ES-I3 (cell line): Measurements from ENCODE around the gene ITGA11.

Source experiments
- H3K36me3 ChIP-seq: 2 replicates; pipeline ENCODE4 v1.6.1; 2013; ENCODE audit warnings: mild to moderate bottlenecking, low read length, control low read depth, moderate library complexity; ENCODE audit not compliant: insufficient read depth
- H3K4me1 ChIP-seq: 2 replicates; pipeline ENCODE4 v1.6.1; 2013; ENCODE audit warnings: mild to moderate bottlenecking, control low read depth, low read length; ENCODE audit not compliant: insufficient read depth
- H3K9ac ChIP-seq: 2 replicates; pipeline ENCODE4 v1.6.1; 2013; ENCODE audit warnings: low read depth, mild to moderate bottlenecking, low read length, moderate library complexity
- H3K9me3 ChIP-seq: 2 replicates; pipeline ENCODE4 v1.6.1; 2013; ENCODE audit warnings: mild to moderate bottlenecking, low read length, moderate library complexity; ENCODE audit not compliant: control insufficient read depth, insufficient read depth

Gene ITGA11

GRCh38 chr15:68292157-68292781, 139.7 kb downstream of the ITGA11 start:
- H3K36me3 ChIP-seq, result peaks cover 11% of the 10 kb centered on the region

DNA sequence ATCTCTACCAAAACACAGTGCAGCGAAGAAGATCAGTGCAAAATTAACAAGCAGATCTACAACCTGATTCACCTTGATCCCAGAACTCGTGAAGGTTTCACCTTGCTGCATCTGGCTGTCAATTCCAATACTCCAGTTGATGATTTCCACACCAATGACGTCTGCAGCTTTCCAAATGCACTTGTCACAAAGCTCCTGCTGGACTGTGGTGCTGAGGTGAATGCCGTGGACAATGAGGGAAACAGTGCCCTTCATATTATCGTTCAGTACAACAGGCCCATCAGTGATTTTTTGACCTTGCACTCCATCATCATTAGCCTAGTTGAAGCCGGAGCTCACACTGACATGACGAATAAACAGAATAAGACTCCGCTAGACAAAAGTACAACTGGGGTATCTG, 141.2 kb downstream of the ITGA11 start:
- no peak overlapping the region for H3K9ac ChIP-seq
- no peaks in the 10 kb centered on the region; the same call in 1 of the 2 replicates for H3K4me1 ChIP-seq
- H3K9me3 ChIP-seq, result no peaks in the 10 kb centered on the region
- peaks cover 11% of the 10 kb centered on the region for H3K36me3 ChIP-seq

More at GRCh38 chr15:68292157-68292781, 139.7 kb downstream of the ITGA11 start:
- H3K4me1 ChIP-seq, result no peaks in the 10 kb centered on the region; the same call in 1 of the 2 replicates
- no peaks in the 10 kb centered on the region for H3K9me3 ChIP-seq
- no peak overlapping the region for H3K9ac ChIP-seq

GRCh38 chr15:68289621-68290352, 142.2 kb downstream of the ITGA11 start:
- H3K9me3 ChIP-seq, result no peaks in the 10 kb centered on the region

DNA sequence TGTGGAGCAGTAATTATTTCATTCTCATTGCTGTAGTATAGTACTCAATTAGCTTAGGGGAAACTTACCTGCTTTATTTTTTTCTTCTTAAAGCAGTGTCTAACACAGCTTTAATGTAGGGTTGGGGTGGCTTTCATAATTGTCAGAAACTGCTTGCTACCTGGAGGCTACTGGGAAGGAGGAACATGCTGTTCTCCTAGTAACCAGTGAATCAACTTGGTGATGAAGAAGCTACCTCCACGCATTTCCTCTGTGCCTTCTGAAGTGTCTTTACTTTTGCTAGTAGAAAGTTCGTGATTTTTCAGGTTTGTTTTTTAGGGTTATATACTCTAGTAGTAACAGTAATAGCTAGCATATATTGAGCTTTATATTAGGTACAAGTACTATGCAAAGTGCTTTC, 142.9 kb downstream of the ITGA11 start:
- Histone ChIP-seq H3K9ac (no peak overlapping the region), H3K9me3 (no peaks in the 10 kb centered on the region), H3K4me1 (no peaks in the 10 kb centered on the region; the same call in 1 of the 2 replicates), H3K36me3 (peaks cover 15% of the 10 kb centered on the region)

More at GRCh38 chr15:68289621-68290352, 142.2 kb downstream of the ITGA11 start:
- Histone ChIP-seq H3K4me1 (no peaks in the 10 kb centered on the region; the same call in 1 of the 2 replicates), H3K9ac (no peak overlapping the region), H3K36me3 (peaks cover 14% of the 10 kb centered on the region)

DNA sequence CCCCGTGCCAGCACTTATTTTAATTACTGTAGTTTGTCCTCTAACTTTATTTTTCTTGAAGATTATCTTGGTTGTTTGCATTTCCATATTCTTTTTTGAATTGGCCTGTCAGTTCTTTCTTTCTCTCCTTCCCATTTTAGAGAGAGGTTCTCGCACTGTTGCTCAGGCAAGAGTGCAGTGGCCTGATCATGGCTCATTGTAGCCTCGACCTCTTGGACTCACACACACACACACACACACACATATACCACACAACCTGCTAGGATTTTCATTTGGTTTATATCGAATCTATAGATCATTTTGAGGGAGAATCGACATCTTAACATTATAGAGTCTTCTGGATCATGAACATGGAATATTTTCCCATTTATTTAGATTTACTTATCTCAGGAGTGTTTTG, 145.7 kb downstream of the ITGA11 start:
- Histone ChIP-seq H3K36me3 (peaks cover 15% of the 10 kb centered on the region), H3K9me3 (no peaks in the 10 kb centered on the region), H3K9ac (no peak overlapping the region), H3K4me1 (peaks cover 7% of the 10 kb centered on the region)

GRCh38 chr15:68285259-68285980, 146.5 kb downstream of the ITGA11 start:
- Histone ChIP-seq H3K36me3 (peaks cover 9% of the 10 kb centered on the region), H3K9ac (no peak overlapping the region), H3K4me1 (peaks cover 11% of the 10 kb centered on the region), H3K9me3 (no peaks in the 10 kb centered on the region)

DNA sequence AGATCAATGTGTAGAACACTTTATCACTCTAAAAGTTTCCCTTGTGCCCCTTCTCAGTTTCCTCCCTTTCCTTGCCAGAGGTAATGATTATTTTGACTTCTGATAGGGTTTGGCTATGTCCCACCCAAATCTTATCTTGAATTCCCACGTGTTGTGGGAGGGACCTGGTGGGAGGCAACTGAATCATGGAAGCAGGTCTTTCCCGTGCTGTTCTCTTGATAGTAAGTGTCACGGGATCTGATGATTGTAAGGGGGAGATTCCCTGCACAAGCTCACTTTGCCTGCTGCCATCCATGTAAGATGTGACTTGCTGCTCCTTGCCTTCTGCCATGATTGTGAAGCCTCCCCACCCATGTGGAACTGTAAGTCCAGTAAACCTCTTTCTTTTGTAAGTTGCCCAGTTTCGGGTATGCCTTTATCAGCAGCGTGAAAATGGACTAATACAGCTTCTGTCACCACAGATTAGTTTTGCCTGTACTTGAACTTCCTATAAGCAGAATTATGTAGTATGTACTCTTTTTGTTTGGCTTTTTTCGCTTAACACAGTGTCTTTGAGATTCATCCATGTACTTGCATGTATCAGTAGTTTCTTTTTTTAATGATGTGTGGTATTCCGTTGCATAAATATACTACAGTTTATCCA, 147.2 kb downstream of the ITGA11 start:
- H3K9ac ChIP-seq, result no peak overlapping the region
- H3K4me1 ChIP-seq, result peaks cover 11% of the 10 kb centered on the region
- peaks cover 9% of the 10 kb centered on the region for H3K36me3 ChIP-seq
- H3K9me3 ChIP-seq, result no peaks in the 10 kb centered on the region

- no peak overlapping the region for H3K9ac ChIP-seq
- H3K9me3 ChIP-seq, result no peaks in the 10 kb centered on the region
- 0 out of 2 replicates have a peak, but pooled peaks cover 4% of the 10 kb centered on the region for H3K36me3 ChIP-seq
- peaks cover 11% of the 10 kb centered on the region for H3K4me1 ChIP-seq
Observed at GRCh38 chr15:68283401-68283800, 148.6 kb downstream of the ITGA11 start.

DNA sequence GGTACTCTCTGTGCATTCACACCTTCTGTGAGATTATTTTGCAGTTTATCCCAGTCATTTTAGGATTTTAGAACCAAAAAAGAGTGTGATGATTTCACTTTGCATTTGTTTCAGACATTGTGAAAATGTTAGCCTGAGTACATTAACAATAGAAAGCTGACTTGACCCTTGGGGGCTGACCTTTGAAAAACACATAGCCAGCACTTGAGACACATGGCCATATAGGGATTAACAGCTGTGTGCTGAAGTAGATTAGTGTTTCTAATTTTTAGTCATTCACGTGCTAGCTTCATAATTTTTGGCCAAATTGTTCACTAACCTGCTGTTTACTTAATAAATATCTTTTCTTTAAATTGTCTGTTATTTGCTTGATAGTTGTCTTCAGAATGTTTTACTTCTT, 151.0 kb downstream of the ITGA11 start:
- Histone ChIP-seq H3K9ac (peak overlapping the region; percentile 27; the same call in 1 of the 2 replicates), H3K9me3 (no peaks in the 10 kb centered on the region), H3K4me1 (peaks cover 11% of the 10 kb centered on the region), H3K36me3 (0 out of 2 replicates have a peak, but pooled peaks cover 4% of the 10 kb centered on the region)

GRCh38 chr15:68279779-68280753, 151.9 kb downstream of the ITGA11 start:
- H3K9ac ChIP-seq, result peak overlapping the region; percentile 71; the same call in 1 of the 2 replicates
- H3K9me3 ChIP-seq, result no peaks in the 10 kb centered on the region
- 0 out of 2 replicates have a peak, but pooled peaks cover 4% of the 10 kb centered on the region for H3K36me3 ChIP-seq
- peaks cover 11% of the 10 kb centered on the region for H3K4me1 ChIP-seq

- H3K9ac ChIP-seq, result peak overlapping the region; percentile 71
- no peaks in the 10 kb centered on the region for H3K36me3 ChIP-seq
- H3K4me1 ChIP-seq, result peaks cover 11% of the 10 kb centered on the region
- H3K9me3 ChIP-seq, result no peaks in the 10 kb centered on the region
Observed at GRCh38 chr15:68278595-68279405, 153.2 kb downstream of the ITGA11 start.

- Histone ChIP-seq H3K9ac (peak overlapping the region; percentile 71), H3K9me3 (no peaks in the 10 kb centered on the region), H3K4me1 (peaks cover 11% of the 10 kb centered on the region), H3K36me3 (no peaks in the 10 kb centered on the region)
Observed at GRCh38 chr15:68278345-68278594, 153.7 kb downstream of the ITGA11 start.
